Mammary epithelial cell (primary cell): ENCODE measurements around the gene CFAP45.

Experiments used
- EZH2 ChIP-seq: IDR thresholded peaks from 2 replicates; pipeline ENCODE4 v1.6.1; 2012; ENCODE audit warnings: low read length, inconsistent platforms, borderline replicate concordance
- TF ChIP-seq, protein P1 (sequence below), 2 donors: IDR thresholded peaks in 1 of 2; conservative IDR thresholded peaks in 1 of 2; 2 replicates each; pipeline ENCODE4 v1.5.1; 2011 to 2012; ENCODE audit warnings: inconsistent platforms in 2 of 2, low read length in 2 of 2, mild to moderate bottlenecking in 2 of 2, control low read depth in 1 of 2, low read depth in 1 of 2; ENCODE audit not compliant: insufficient read depth in 1 of 2; ENCODE audit errors: extremely low read depth in 1 of 2

DNA sequence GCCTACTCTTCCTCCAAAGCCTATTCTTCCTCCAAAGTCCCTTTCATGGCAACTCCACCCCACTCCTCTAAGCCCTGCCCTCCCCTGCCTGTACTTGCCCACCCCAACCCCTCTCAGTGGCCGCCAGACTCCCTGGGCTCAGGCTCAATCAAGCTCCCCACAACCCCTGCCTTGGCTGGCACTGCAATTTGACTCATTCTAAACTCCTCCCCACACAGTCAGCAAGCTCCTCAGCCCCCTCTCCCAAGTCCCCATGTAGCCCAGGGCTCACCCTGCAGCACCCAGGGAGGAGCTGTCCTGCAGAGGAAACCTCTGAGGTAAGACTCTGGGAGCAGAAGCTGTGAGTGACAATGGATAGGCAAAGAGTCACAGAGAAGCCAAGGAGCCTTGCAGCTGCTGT, 33.9 kb downstream of the CFAP45 start:
- no peak for TF ChIP-seq EZH2
- TF ChIP-seq, protein P1, sequence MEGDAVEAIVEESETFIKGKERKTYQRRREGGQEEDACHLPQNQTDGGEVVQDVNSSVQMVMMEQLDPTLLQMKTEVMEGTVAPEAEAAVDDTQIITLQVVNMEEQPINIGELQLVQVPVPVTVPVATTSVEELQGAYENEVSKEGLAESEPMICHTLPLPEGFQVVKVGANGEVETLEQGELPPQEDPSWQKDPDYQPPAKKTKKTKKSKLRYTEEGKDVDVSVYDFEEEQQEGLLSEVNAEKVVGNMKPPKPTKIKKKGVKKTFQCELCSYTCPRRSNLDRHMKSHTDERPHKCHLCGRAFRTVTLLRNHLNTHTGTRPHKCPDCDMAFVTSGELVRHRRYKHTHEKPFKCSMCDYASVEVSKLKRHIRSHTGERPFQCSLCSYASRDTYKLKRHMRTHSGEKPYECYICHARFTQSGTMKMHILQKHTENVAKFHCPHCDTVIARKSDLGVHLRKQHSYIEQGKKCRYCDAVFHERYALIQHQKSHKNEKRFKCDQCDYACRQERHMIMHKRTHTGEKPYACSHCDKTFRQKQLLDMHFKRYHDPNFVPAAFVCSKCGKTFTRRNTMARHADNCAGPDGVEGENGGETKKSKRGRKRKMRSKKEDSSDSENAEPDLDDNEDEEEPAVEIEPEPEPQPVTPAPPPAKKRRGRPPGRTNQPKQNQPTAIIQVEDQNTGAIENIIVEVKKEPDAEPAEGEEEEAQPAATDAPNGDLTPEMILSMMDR (conservative IDR thresholded peaks at IDR 0.05 in 1 of 2, IDR thresholded peaks at IDR 0.05 in 1 of 2; ENCODE audit: extremely low read depth in 1 of 2, insufficient read depth in 1 of 2, low read depth in 1 of 2, low read length in 2 of 2): no peak
